22Rv1 (cell line): ENCODE results near the gene PUS10.

ENCODE experiments used
- ZFX ChIP-seq: fragments of 450-650 bp; IDR thresholded peaks from 2 replicates; pipeline ENCODE4 v1.6.1; 2017; ENCODE audit warnings: antibody characterized with exemption, borderline replicate concordance
- TF ChIP-seq, protein P1 (sequence below): fragments of 450-650 bp; IDR thresholded peaks from 2 replicates; pipeline ENCODE4 v1.5.1; 2017; ENCODE audit warnings: mild to moderate bottlenecking

DNA sequence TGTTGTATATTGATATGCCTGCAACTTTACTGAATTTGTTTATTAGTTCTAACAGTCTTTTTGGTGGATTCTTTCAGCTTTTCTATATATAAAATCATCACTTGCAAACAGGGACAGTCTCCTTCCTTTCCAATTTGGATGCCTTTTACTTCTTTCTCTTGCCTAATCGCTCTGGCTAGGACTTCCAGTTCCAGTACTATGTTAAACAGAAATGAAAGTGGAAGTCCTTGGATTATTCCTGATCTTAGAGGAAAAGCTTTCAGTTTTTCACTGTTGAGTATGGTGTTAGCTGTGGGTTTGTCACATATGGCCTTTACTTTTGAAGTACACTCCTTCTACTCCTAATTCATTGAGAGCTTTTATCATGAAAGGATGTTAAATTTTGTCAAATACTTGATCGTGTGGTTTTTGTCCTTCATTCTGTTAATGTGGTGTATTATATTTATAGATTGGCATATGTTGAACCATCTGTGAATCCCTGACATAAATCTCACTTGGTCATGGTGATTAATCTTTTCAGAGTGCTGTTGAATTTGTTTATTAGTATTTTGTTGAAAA, 83.8 kb downstream of the PUS10 start:
- TF ChIP-seq ZFX, result no peak
- TF ChIP-seq, protein P1, sequence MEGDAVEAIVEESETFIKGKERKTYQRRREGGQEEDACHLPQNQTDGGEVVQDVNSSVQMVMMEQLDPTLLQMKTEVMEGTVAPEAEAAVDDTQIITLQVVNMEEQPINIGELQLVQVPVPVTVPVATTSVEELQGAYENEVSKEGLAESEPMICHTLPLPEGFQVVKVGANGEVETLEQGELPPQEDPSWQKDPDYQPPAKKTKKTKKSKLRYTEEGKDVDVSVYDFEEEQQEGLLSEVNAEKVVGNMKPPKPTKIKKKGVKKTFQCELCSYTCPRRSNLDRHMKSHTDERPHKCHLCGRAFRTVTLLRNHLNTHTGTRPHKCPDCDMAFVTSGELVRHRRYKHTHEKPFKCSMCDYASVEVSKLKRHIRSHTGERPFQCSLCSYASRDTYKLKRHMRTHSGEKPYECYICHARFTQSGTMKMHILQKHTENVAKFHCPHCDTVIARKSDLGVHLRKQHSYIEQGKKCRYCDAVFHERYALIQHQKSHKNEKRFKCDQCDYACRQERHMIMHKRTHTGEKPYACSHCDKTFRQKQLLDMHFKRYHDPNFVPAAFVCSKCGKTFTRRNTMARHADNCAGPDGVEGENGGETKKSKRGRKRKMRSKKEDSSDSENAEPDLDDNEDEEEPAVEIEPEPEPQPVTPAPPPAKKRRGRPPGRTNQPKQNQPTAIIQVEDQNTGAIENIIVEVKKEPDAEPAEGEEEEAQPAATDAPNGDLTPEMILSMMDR, result no peak
